ENCODE results near the gene PDE2A. TPM values are rescaled to one million over a fixed set of nuclear protein-coding genes. Genes with fewer than 3 reads are reported as not detected.

The PDE2A gene
- total RNA-seq, 1 experiment from 2014 or later, result 6.5 TPM

DNA sequence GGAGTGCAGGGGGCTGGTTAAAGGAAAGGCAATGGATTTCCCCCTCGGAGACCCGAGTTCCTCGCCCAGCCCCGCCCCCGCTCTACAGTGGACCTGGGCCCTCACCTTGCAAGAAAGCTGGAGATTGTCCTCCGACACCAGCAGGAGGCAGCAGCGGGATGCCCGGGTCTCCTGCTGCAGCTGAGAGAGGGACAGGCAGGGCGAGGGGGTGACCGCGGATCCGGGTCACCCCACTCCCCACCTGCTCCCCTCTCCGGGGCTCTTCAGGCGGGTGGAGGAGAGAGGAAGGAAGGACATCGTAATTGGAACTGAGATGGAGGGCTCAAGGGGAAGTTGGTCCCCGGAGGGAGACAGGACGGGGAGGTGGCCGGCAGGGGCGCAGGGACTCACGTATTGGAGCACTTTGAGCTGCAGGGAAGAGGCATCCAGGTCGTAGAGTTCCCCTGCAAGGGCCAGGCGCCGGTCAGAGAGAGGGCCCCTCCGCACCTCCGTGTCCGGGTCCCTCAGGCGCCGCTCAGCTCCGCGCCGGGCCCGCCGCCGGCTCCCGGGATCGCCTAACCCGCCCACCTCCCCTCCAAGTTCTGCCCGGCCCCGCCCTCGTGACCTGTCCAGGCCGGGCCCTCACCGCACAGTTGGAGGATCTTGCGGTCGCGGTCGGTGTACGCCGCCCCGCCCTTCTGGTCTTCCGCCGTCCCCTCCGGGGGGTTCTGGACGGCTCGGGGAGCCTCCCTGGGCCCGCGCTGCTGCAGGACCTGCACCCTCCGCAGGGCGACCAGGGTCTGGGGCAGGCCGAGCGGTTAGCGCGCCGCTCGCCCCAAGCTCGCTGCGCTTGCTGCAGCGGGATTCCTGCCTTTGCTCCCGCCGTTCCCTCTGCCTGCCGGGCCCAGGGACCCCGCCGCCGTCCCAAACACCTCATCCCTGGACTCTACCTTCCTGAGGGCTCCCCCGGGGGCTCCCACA is 84.1 kb downstream of the PDE2A start:
- no peak for DNase-seq (ENCODE audit: low spot score)

GRCh38 chr11:72588421-72589410 is 85.5 kb downstream of the PDE2A start:
- no peak for DNase-seq (ENCODE audit: low spot score)

- DNase-seq (ENCODE audit: low spot score), result no peak
These were observed 86.5 kb downstream of the PDE2A start for GRCh38 chr11:72587696-72588095.

- DNase-seq (ENCODE audit: low spot score), result no peak
These were observed 87.7 kb downstream of the PDE2A start for GRCh38 chr11:72586321-72587090.

DNA sequence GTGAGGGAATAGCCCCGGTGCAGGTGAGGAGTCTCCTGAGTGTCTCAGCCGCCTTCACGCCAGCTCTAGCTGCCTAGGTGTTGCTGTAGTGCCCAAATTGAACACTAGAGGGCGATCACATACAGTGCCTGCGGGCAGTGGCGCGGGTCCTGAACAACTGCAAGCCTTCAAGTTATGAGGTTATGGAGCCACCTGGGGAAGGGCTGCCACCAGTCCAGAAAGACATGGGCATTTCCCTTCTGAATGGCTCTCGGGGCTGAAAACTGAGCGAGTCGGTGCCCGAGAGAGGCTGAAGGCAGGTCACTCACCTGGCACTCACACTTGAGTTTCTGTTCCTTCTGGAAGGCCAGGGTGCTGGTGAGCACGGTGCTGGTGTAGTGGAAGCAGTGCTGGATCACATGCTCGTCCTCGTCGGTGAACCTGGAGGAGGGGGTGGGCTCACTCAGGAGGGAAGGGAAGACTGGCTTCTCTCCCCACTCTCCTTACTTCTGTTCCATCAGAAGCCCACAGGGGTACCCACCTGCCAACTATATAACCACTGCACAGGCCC is 88.4 kb downstream of the PDE2A start:
- DNase-seq (ENCODE audit: low spot score), result peak; percentile 58

- DNase-seq (ENCODE audit: low spot score), result no peak
These were observed 89.2 kb downstream of the PDE2A start for GRCh38 chr11:72584939-72585597.

GRCh38 chr11:72584293-72584938 is 89.8 kb downstream of the PDE2A start:
- no peak for DNase-seq (ENCODE audit: low spot score)

DNA sequence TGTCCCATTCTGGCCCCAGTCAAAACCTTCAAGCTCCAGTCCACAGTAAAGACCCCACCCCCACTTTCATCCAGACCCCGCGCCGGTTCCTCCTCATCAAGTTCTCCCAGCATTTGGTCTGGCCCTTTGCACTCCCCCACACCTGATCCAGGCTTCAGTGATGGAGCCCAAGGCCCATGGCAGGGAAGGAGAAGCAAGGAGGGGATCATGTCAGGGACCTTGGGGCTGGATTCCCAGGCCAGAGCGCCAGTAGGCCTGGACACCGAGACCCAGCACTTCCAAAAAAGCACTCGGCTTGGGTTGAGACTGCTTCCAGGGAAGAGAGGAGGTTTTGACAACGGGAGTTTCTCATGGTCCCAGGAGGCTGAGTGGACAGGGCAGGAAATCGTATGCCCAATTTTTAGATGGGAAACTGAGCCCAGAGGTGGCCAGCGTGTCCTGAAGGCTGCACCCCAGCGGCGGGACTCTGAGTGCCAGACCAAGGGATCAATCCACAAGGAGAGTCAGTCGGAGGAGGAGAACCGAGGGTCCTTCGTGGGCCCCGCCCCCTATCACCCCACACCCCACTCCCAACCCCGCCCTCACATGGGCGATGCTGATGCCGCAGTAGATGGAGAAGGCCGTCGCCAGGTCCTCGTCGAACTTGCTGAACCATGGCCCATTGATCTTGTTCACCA is 90.5 kb downstream of the PDE2A start:
- DNase-seq (ENCODE audit: low spot score), result no peak

- no peak for DNase-seq (ENCODE audit: low spot score)
These were observed 91.1 kb downstream of the PDE2A start for GRCh38 chr11:72583177-72583553.

GRCh38 chr11:72582206-72583176 is 91.7 kb downstream of the PDE2A start:
- DNase-seq (ENCODE audit: low spot score), result no peak

DNA sequence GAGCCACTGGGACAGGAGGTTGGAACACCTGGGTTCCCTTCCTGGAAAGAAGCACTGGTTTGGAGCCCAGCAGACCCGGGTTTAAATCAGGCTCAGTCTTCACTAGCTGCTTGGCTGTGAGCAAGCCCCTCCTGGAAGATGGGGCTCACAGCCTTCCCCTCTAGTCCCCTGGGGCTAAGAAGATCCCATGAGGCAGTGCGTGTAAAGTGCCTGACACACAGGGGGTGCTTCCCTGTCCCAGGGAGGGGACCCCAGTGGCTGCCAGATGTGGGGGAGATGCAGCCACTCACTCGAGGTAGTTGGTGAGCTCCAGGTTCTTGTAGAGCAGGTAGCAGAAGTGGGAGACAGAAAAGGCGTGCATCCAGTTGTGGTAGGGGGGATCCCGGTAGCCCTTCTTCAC is 93.2 kb downstream of the PDE2A start:
- no peak for DNase-seq (ENCODE audit: low spot score)

- DNase-seq (ENCODE audit: low spot score), result no peak
These were observed 93.6 kb downstream of the PDE2A start for GRCh38 chr11:72580642-72580950.

- no peak for DNase-seq (ENCODE audit: low spot score)
These were observed 94.2 kb downstream of the PDE2A start for GRCh38 chr11:72579816-72580641.

DNA sequence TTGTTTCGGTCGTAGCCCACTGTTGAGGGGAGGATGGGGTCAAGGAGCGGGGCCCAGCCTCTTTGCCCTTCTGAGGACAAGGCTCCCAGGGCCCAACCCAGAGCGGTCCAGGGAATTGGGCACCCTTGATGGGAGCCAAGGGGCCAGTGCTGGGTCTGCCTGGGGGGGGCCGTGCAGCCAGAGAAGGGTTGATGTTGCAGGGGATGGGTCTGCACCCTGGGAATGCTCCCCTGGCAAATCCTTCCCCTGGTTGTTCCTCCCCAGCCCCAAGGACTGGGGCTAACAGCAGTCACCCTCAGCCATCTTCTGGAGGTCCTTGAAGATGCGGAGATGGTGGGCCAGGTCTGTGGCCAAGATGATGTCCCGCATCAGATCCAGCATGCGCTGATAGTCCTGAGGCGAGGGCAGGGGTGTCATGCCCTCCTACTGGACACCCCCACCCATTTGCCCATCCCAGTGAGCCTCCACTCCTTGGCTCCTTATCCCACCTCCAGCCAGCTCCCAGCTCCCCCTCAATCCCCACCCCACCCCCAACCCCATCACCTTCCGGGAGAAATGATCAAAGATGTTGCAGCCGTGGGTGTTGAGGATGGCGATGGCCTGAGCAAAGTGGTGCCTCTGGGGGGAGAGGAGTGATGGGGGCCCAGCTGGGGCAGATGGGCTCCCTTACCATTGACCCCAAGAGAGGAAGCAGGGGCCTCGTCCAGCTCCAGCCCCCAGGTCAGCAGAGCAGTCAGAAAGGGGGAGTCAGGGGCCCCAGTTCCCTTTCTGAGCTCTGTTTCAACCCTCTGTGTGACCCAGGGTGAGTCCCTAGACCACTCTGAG is 95.0 kb downstream of the PDE2A start:
- DNase-seq (ENCODE audit: low spot score), result no peak

DNA sequence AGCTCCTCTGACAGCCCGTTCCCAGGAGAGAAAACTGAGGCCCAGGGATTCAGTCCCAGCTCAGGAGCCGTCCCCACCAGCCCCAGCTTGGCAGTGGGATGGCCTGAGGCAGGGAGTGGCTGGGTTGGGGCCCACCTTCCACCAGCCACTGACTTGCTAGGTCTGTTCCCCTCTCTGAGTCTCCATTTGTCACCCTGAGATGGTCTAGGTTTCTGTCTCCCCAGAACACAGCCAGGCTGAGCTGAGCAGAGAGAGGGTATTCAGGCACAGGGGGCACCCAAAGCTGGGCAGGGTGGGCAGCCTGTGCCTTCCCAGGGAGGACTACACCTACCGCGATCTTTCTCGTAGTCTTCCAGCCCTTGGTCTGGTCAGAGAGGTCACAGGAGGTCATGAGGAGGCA is 95.7 kb downstream of the PDE2A start:
- DNase-seq (ENCODE audit: low spot score), result no peak

DNA sequence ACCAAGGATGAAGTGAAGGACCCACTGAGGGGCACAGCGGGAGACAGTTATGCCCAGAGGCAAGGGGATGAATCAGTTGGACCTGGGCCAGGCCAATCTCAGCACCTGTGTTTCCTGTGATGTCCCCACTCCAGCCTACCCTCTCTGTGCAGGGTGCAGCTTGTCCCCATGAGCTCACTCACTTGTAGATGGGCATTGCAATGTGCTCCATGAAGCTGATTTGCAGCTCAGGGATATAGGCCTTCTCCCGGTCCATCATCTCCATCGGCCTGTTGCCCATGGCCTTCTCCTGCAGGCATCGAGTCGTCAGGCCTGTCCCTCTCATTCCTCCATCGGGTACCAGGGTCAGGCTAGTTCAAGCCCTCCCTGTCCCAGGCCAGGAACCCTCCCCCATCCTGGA is 96.2 kb downstream of the PDE2A start:
- no peak for DNase-seq (ENCODE audit: low spot score)

DNA sequence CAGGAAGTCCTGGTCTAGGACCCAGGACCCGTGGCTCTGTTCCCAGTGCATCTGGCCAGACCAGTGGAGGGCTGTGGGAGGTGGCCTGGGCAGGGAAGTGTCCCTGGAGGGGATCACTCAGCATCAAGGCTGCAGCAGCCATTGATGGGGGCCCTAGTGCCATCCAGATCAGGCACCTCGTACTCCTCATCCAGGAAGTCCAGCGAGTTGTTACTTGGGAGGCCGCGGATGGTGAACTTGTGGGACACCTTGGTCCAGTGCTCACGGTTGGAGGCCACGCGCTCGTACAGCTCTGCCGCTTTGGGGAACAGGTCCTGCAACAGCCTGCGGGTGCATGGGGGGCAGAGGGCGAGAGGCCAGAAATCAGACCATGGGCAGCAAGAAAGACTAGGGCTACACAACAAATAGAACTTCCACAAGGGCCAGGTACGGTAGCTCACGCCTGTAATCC is 96.9 kb downstream of the PDE2A start:
- no peak for DNase-seq (ENCODE audit: low spot score)

Measured in A172 (cell line).